Mononuclear cell (primary cell): ENCODE measurements around the gene DCTN1. TPM values are rescaled to one million over a fixed set of nuclear protein-coding genes. Genes with fewer than 3 reads are reported as not detected.

Experiments
- H3K27me3 ChIP-seq: 2 replicates; pipeline ENCODE4 v1.6.0; 2011; ENCODE audit warnings: low read length, control low read depth; ENCODE audit not compliant: insufficient read depth
- H3K4me1 ChIP-seq: 2 replicates; pipeline ENCODE4 v1.5.1; 2011; ENCODE audit warnings: mild to moderate bottlenecking, low read length, control low read depth; ENCODE audit not compliant: insufficient read depth
- H3K4me3 ChIP-seq: 2 replicates; pipeline ENCODE4 v1.5.1; 2011; ENCODE audit warnings: mild to moderate bottlenecking, low read length, moderate library complexity
- H3K9me3 ChIP-seq: 2 replicates; pipeline ENCODE4 v1.5.1; 2011; ENCODE audit warnings: low read depth, mild to moderate bottlenecking, control low read depth, low read length
- total RNA-seq: library from RNA; depleted of rRNA; stranded (reverse); fragments of >200 nt; gene quantifications from one replicate; pipeline ENCODE4 v1.2.3, GENCODE V29; 2012

The DCTN1 gene
- total RNA-seq, 1 donor = 41.8 TPM

GRCh38 chr2:74332550-74333174, 47.4 kb downstream of the DCTN1 start:
- no peak overlapping the region for H3K4me3 ChIP-seq
- no peaks in the 10 kb centered on the region for H3K4me1 ChIP-seq
- no peaks in the 10 kb centered on the region for H3K27me3 ChIP-seq
- no peaks in the 10 kb centered on the region for H3K9me3 ChIP-seq

GRCh38 chr2:74328573-74328972, 51.5 kb downstream of the DCTN1 start:
- H3K4me1 ChIP-seq = no peaks in the 10 kb centered on the region
- H3K27me3 ChIP-seq = no peaks in the 10 kb centered on the region
- H3K9me3 ChIP-seq = no peaks in the 10 kb centered on the region
- H3K4me3 ChIP-seq = no peak overlapping the region

- no peak overlapping the region for H3K4me3 ChIP-seq
- no peaks in the 10 kb centered on the region for H3K9me3 ChIP-seq
- no peaks in the 10 kb centered on the region for H3K27me3 ChIP-seq
- H3K4me1 ChIP-seq = no peaks in the 10 kb centered on the region
Measured at GRCh38 chr2:74328074-74328473, 52.0 kb downstream of the DCTN1 start.

- no peak overlapping the region for H3K4me3 ChIP-seq
- no peaks in the 10 kb centered on the region for H3K9me3 ChIP-seq
- no peaks in the 10 kb centered on the region for H3K27me3 ChIP-seq
- no peaks in the 10 kb centered on the region for H3K4me1 ChIP-seq
Measured at GRCh38 chr2:74327627-74328026, 52.5 kb downstream of the DCTN1 start.

- Histone ChIP-seq H3K4me1 (no peaks in the 10 kb centered on the region), H3K4me3 (no peak overlapping the region), H3K9me3 (no peaks in the 10 kb centered on the region), H3K27me3 (no peaks in the 10 kb centered on the region)
Measured at GRCh38 chr2:74327199-74327598, 52.9 kb downstream of the DCTN1 start.

- Histone ChIP-seq H3K4me3 (no peak overlapping the region), H3K27me3 (no peaks in the 10 kb centered on the region), H3K9me3 (no peaks in the 10 kb centered on the region), H3K4me1 (no peaks in the 10 kb centered on the region)
Measured at GRCh38 chr2:74325815-74326214, 54.3 kb downstream of the DCTN1 start.

- no peaks in the 10 kb centered on the region for H3K27me3 ChIP-seq
- H3K4me3 ChIP-seq = no peak overlapping the region
- no peaks in the 10 kb centered on the region for H3K9me3 ChIP-seq
- H3K4me1 ChIP-seq = no peaks in the 10 kb centered on the region
Measured at GRCh38 chr2:74321737-74322136, 58.4 kb downstream of the DCTN1 start.

GRCh38 chr2:74317701-74318100, 62.4 kb downstream of the DCTN1 start:
- Histone ChIP-seq H3K27me3 (no peaks in the 10 kb centered on the region), H3K4me1 (no peaks in the 10 kb centered on the region), H3K9me3 (no peaks in the 10 kb centered on the region), H3K4me3 (no peak overlapping the region)

GRCh38 chr2:74316627-74317295, 63.4 kb downstream of the DCTN1 start:
- H3K9me3 ChIP-seq = no peaks in the 10 kb centered on the region
- no peaks in the 10 kb centered on the region for H3K27me3 ChIP-seq
- no peak overlapping the region for H3K4me3 ChIP-seq
- H3K4me1 ChIP-seq = no peaks in the 10 kb centered on the region

GRCh38 chr2:74314107-74314506, 66.0 kb downstream of the DCTN1 start:
- Histone ChIP-seq H3K27me3 (no peaks in the 10 kb centered on the region), H3K4me1 (no peaks in the 10 kb centered on the region), H3K9me3 (no peaks in the 10 kb centered on the region), H3K4me3 (no peak overlapping the region)

- Histone ChIP-seq H3K4me1 (no peaks in the 10 kb centered on the region), H3K4me3 (no peak overlapping the region), H3K27me3 (no peaks in the 10 kb centered on the region), H3K9me3 (no peaks in the 10 kb centered on the region)
Measured at GRCh38 chr2:74313497-74313896, 66.6 kb downstream of the DCTN1 start.

GRCh38 chr2:74312913-74313312, 67.2 kb downstream of the DCTN1 start:
- Histone ChIP-seq H3K27me3 (no peaks in the 10 kb centered on the region), H3K9me3 (no peaks in the 10 kb centered on the region), H3K4me3 (no peak overlapping the region), H3K4me1 (no peaks in the 10 kb centered on the region)

Other genes starting within 250 kb of the DCTN1 start
- gene BOLA3, start 232.4 kb downstream of the DCTN1 start, total RNA-seq = 12.7 TPM
- 286 TPM for gene MOB1A, start 201.4 kb downstream of the DCTN1 start, total RNA-seq
- 32.1 TPM for gene MTHFD2, start 181.7 kb downstream of the DCTN1 start, total RNA-seq
- gene SLC4A5, start 36.9 kb downstream of the DCTN1 start, total RNA-seq = 6.7 TPM
- gene C2orf81, start 41.3 kb upstream of the DCTN1 start, total RNA-seq = 0.94 TPM
- gene WDR54, start 41.4 kb upstream of the DCTN1 start, total RNA-seq = 9.3 TPM
- 0.31 TPM for gene RTKN, start 61.6 kb upstream of the DCTN1 start, total RNA-seq
- 15.3 TPM for gene INO80B, start 74.8 kb upstream of the DCTN1 start, total RNA-seq
- 18.5 TPM for gene WBP1, start 78.1 kb upstream of the DCTN1 start, total RNA-seq
- gene MOGS, start 85.1 kb upstream of the DCTN1 start, total RNA-seq = 17.1 TPM
- gene MRPL53, start 92.4 kb upstream of the DCTN1 start, total RNA-seq = 8.3 TPM
- 8.3 TPM for gene CCDC142, start 102.7 kb upstream of the DCTN1 start, total RNA-seq
- 14.0 TPM for gene TTC31, start 102.8 kb upstream of the DCTN1 start, total RNA-seq
- 0.21 TPM for gene LBX2, start 119.3 kb upstream of the DCTN1 start, total RNA-seq
- 12.1 TPM for gene PCGF1, start 127.4 kb upstream of the DCTN1 start, total RNA-seq
- gene TLX2, start 134.1 kb upstream of the DCTN1 start, total RNA-seq = 0.10 TPM
- gene DQX1, start 145.9 kb upstream of the DCTN1 start, total RNA-seq = not detected
- 115 TPM for gene AUP1, start 149.4 kb upstream of the DCTN1 start, total RNA-seq
- 17.9 TPM for gene HTRA2, start 149.6 kb upstream of the DCTN1 start, total RNA-seq
- gene LOXL3, start 173.6 kb upstream of the DCTN1 start, total RNA-seq = 3.9 TPM
- gene DOK1, start 174.4 kb upstream of the DCTN1 start, total RNA-seq = 2.9 TPM